ENCODE measurements around the gene TSR2.

Gene TSR2

DNA sequence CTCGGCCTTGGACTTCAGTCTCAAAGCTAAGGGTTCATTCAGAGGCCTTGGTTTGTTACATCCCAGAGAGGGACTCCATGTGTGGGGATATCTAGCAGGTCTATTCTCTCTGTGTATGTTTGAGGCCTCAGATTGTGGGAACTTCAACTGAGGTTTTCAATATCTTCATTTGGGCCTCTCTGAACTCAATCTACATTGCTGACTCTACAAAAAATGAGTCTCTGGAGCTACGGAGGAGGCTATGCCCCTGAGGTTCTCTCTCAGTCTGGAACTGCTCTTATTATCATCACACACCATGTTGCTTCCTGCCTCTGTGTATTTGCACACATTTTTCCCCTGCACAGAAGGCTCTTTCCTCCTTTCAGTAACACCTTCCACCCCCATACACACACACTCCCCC is 5.1 kb upstream of the TSR2 start:
- in situ Hi-C loops (cut with MboI; ENCODE audit: low pct_unique_long_range_greater_than_20kb, low sequenced_read_pairs, unreplicated experiment) = no loop called here
- no peak for DNase-seq (ENCODE audit: low spot score)
- TF ChIP-seq, protein P1, sequence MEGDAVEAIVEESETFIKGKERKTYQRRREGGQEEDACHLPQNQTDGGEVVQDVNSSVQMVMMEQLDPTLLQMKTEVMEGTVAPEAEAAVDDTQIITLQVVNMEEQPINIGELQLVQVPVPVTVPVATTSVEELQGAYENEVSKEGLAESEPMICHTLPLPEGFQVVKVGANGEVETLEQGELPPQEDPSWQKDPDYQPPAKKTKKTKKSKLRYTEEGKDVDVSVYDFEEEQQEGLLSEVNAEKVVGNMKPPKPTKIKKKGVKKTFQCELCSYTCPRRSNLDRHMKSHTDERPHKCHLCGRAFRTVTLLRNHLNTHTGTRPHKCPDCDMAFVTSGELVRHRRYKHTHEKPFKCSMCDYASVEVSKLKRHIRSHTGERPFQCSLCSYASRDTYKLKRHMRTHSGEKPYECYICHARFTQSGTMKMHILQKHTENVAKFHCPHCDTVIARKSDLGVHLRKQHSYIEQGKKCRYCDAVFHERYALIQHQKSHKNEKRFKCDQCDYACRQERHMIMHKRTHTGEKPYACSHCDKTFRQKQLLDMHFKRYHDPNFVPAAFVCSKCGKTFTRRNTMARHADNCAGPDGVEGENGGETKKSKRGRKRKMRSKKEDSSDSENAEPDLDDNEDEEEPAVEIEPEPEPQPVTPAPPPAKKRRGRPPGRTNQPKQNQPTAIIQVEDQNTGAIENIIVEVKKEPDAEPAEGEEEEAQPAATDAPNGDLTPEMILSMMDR (IDR thresholded peaks at IDR 0.05; ENCODE audit: extremely low read depth, insufficient read depth, missing control alignments) = no peak

DNA sequence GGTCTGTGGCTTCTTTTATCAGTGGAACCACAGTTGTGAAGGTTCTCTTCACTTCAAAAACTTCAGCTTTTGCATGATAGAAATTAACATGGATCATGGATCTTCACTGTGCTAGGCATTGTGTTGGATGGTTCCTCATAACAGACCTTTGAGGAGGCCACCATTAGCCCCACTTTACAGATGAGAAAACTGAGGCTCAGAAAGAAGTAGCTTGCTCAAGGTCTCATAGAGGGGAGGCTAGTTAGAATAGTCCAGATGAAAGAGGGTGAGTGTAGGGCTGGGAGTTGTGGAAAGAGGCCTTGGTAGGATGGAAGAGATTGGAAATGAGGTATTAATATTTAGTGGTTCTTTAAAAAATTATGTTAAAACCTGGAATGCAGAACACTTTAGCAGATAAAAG is 2.6 kb downstream of the TSR2 start:
- in situ Hi-C loops (cut with MboI; ENCODE audit: low pct_unique_long_range_greater_than_20kb, low sequenced_read_pairs, unreplicated experiment) = no loop called here
- TF ChIP-seq, protein P1 (IDR thresholded peaks at IDR 0.05; ENCODE audit: extremely low read depth, insufficient read depth, missing control alignments) = no peak
- DNase-seq (ENCODE audit: low spot score) = no peak

- TF ChIP-seq, protein P1 (IDR thresholded peaks at IDR 0.05; ENCODE audit: extremely low read depth, insufficient read depth, missing control alignments) = no peak
- DNase-seq (ENCODE audit: low spot score) = no peak
- in situ Hi-C loops (cut with MboI; ENCODE audit: low pct_unique_long_range_greater_than_20kb, low sequenced_read_pairs, unreplicated experiment) = no loop called here
Measured at GRCh38 chrX:54444752-54445151, 4.5 kb downstream of the TSR2 start.

DNA sequence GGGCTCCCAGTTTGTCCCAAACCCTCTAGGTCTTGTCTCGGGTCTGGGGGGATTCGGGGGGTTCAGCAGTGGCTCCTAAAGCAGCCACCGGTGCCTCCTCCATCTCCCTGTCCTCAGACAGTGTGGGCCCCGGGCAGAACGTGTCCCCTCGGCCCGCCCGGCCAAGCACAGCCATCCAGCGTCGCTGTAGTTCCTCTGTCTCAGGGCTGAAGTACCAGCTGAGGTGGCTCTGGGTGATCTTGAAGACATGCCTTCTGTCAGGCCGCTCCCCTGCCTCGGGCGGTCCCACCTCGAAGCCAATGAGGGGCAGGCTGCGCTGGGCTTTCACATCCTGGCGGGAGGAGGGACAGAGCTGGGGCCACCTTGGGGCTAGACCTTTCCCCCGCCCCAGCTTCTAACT is 5.9 kb downstream of the TSR2 start:
- DNase-seq (ENCODE audit: low spot score) = no peak
- TF ChIP-seq, protein P1 (IDR thresholded peaks at IDR 0.05; ENCODE audit: extremely low read depth, insufficient read depth, missing control alignments) = no peak
- in situ Hi-C loops (cut with MboI; ENCODE audit: low pct_unique_long_range_greater_than_20kb, low sequenced_read_pairs, unreplicated experiment) = no loop called here

- DNase-seq (ENCODE audit: low spot score) = no peak
- in situ Hi-C loops (cut with MboI; ENCODE audit: low pct_unique_long_range_greater_than_20kb, low sequenced_read_pairs, unreplicated experiment) = no loop called here
- TF ChIP-seq, protein P1 (IDR thresholded peaks at IDR 0.05; ENCODE audit: extremely low read depth, insufficient read depth, missing control alignments) = no peak
Measured at GRCh38 chrX:54447461-54447860, 7.3 kb downstream of the TSR2 start.

- TF ChIP-seq, protein P1 (IDR thresholded peaks at IDR 0.05; ENCODE audit: extremely low read depth, insufficient read depth, missing control alignments) = no peak
- in situ Hi-C loops (cut with MboI; ENCODE audit: low pct_unique_long_range_greater_than_20kb, low sequenced_read_pairs, unreplicated experiment) = no loop called here
Measured at GRCh38 chrX:54449929-54450328, 9.7 kb downstream of the TSR2 start.

GRCh38 chrX:54452920-54453319 is 12.7 kb downstream of the TSR2 start:
- no peak for DNase-seq (ENCODE audit: low spot score)
- TF ChIP-seq, protein P1 (IDR thresholded peaks at IDR 0.05; ENCODE audit: extremely low read depth, insufficient read depth, missing control alignments) = no peak
- in situ Hi-C loops (cut with MboI; ENCODE audit: low pct_unique_long_range_greater_than_20kb, low sequenced_read_pairs, unreplicated experiment) = no loop called here

More at GRCh38 chrX:54449929-54450328, 9.7 kb downstream of the TSR2 start:
- no peak for DNase-seq (ENCODE audit: low spot score)
